GM21528 (cell line): ENCODE data around the gene ZNF318.
"Not testable (repeated sequence)": the region's sequence is repeated elsewhere in the genome, so short reads cannot be mapped to it uniquely, and the experiment has no call there.

Experiments
- ATAC-seq: cut with Tn5 transposase; IDR thresholded peaks from one replicate; pipeline ENCODE4 v1.9.1; 2021; ENCODE audit warnings: mild to moderate bottlenecking, moderate library complexity; ENCODE audit not compliant: unreplicated experiment, low FRiP score

Gene ZNF318

DNA sequence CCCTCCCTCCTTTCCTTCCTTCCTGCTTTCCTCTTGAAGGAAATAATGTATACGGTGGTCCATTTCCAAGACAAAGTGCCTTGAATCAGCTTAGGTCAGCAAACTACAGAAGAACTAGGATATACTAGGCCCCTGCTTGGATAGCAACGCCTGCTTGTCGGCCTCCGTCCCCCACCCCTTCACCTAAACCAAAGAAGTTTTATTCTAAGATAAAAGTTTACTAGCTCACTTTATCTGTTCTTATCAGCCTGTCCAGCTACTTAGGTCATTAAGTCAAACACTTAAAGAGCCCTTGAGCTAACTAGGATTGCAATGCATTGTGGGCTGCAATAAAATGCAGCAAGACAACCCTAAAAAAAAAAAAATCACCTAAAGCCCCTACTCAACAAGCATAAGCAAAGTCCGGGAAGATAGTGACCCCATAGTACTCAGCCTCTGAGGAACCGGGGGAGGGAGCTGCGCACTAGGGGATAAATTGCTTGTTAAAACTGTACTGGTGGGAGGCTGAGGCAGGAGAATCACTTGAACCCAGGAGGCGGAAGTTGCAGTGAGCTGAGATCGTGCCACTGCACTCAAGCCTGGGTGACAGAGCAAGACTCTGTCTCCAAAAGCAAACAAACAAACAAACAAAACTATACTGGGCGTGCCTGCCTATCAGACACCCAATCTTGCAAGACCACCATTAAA, 21.4 kb upstream of the ZNF318 start:
- not testable (repeated sequence) for ATAC-seq

DNA sequence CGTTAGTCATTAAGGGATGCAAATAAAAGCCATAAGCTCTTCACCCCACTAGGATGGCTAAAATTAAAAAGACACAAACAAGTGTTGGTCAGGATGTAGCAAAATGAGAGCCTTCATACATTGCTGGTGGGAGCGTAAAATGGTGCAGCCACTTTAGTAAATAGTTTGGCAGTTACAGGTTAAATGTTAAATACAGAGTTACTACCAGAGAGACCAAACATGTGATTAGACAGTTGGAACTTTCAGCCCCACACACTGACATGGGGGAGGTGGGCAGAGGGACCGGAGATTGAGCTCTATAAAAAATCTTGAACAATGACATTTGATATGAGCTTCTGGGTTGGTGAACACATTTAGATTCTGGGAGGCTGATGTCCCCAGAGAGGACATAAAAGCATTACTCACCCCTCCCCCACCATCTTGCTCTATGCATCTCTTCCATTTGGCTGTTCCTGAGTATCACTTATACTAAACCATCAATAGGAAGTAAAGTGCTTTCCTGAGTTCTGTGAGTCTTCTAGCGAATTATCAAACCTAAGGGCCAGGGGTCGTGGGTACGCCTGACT, 20.4 kb upstream of the ZNF318 start:
- no peak for ATAC-seq

DNA sequence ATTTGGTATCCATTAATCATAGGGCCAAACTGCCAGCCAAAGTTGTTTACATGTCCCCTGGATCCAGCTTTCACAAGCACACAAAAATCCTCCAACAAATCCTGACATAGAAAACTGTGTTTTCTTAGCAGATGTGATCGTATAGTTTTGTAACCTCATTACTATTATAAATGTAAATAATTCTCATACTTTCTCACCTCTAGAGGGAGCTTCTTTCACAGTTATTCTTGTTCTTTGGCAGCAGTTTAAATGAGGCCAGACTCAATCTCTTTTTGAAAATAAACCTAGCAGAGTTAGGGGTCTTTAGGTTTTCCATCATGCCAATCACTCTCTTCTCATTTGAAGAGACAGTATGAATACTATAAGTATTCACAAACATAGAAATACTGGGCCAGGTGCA, 17.0 kb upstream of the ZNF318 start:
- ATAC-seq, result no peak

GRCh38 chr6:43383021-43383667, 13.7 kb upstream of the ZNF318 start:
- ATAC-seq, result peak; percentile 38

- not testable (repeated sequence) for ATAC-seq
These were observed 11.4 kb upstream of the ZNF318 start for GRCh38 chr6:43380858-43381257.

- ATAC-seq, result no peak
These were observed 9.2 kb upstream of the ZNF318 start for GRCh38 chr6:43378631-43379030.

DNA sequence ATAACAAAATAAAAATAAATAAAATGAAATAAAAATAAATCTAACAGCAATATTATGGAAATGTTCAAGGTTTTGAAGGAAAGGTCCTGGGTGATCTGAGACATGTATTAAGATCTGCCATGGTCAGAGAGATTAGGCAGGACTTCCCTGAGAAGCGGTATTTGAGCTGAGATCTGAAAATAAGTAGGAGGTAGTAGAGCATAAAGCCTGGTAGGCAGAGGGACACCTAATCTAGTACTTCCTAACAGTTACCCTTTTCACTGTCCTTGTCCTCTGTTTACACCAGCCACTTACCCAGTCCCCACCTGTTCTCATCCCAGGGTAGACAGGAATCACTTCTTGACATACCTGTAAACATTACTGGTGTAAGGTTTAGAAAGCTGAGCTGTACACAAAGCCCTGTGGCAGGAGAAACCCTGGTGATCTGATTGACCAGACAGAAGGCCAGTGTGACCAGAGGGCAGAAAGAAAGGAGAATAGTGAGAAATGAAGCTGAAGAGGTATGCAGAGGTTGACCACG, 8.3 kb upstream of the ZNF318 start:
- ATAC-seq, result no peak

DNA sequence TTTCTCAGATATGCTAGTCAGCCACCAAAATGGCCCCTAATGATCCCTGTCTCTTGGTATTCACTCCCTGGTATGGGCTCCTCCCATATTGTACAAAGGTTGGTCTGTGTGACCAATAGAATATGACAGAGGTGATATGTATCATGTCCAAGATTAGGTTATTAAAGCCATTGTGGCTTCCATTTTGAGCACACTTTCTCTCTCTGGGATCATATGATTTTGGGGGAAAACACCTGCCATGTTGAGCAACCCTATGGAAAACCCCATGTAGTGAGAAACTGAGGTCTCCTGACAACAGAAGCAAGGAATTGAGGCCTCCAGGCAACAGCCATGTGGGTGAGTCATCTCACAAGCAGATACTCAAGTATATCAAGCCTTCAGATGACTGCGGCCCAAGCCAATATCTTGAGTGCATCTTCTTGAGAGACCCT, 7.1 kb upstream of the ZNF318 start:
- ATAC-seq, result no peak

- no peak for ATAC-seq
These were observed 6.2 kb upstream of the ZNF318 start for GRCh38 chr6:43375693-43376092.

GRCh38 chr6:43373252-43373875, 3.9 kb upstream of the ZNF318 start:
- ATAC-seq, result no peak

DNA sequence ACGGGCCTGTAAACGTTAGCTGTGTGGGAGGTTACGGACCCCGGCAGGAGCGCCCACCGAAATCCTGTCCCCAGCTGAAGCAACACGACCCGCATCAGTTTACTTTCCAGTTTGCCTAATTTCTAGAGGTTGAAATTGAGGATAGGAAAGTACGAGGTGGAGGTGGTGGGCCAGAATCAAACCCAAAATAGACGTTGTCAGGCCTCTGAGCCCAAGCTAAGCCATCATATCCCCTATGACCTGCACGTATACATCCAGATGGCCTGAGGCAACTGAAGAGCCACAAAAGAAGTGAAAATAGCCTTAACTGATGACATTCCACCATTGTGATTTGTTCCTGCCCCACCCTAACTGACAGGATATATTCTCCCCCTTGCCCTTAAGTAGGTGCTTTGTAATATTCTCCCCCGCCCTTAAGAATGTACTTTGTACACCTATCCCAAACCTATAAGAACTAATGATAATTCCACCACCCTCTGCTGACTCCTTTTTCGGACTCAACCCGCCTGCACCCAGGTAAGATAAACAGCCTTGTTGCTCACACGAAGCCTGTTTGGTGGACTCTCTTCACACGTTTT, 645 bp upstream of the ZNF318 start:
- ATAC-seq, result peak; percentile 5

GRCh38 chr6:43368259-43369160, 937 bp downstream of the ZNF318 start:
- ATAC-seq, result peak; percentile 9

DNA sequence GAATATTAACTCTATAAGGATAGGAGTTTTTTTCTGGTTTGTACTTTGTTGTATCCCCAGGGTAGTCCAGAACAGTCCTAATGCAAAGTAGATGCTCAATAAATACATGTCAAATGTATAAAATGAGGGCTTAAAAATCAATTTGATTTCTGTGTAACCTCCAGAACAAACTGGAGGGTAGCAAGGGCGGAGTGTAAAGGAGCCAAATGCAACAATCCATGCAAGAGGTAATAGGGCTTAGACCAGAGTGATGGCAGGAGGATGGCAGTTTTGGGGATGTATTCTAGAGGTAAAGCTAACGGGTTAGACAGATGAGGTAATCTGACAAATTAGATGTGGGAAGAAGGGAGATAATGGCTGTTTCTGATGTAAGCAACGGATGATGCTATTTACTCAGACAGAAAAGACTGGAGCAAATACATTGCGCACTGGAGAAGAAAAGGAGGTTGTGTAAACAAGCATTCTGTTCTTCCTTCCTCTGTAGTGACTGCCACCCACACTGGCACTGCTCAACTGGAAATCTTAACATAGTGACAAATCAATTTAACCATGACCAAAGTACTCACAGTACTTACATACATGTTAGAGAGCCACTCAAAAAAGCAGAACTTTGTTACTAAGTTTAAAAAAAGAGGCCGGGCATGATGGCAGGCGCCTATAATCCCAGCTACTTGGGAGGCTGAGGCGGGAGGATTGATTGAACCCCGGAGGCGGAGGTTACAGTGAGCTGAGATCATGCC, 2.0 kb downstream of the ZNF318 start:
- ATAC-seq, result no peak

DNA sequence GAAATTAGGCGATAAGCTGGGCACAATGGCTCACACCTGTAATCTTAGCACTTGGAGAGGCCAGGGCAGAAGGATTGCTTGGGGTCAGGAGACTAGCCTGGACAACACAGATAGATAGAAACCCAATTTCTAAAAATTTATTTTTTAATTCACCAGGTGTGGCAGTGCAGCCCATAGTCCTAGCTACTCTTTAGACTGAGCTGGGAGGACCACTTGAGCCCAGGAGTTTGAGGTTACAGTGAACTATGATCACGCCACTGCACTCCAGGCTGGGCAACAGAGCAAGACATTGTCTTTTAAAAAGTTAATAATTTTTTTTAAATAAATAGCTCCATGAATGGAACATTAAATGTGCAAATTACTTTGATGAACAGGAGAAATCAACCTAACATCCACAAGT, 8.2 kb downstream of the ZNF318 start:
- no peak for ATAC-seq

DNA sequence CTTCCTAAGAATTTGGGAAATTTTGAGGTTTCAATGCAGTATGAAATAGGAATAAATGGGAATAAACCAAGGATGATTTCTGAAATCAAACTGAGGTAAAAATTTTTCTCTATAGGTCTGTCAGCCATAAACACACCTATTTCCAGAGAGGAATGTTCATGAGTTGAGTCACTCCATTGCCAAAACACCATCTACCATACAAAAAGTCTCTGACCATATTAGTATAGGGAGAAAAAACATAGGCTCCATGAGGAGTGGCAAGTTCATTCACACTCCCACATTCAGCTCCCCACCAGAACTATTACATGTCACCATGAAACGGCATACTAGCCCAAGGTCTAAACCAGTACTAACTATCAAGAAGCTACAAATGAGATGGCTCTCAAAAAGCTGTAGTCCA, 9.6 kb downstream of the ZNF318 start:
- ATAC-seq, result no peak

GRCh38 chr6:43359381-43359780, 10.1 kb downstream of the ZNF318 start:
- no peak for ATAC-seq

- ATAC-seq, result no peak
These were observed 13.4 kb downstream of the ZNF318 start for GRCh38 chr6:43355862-43356590.

DNA sequence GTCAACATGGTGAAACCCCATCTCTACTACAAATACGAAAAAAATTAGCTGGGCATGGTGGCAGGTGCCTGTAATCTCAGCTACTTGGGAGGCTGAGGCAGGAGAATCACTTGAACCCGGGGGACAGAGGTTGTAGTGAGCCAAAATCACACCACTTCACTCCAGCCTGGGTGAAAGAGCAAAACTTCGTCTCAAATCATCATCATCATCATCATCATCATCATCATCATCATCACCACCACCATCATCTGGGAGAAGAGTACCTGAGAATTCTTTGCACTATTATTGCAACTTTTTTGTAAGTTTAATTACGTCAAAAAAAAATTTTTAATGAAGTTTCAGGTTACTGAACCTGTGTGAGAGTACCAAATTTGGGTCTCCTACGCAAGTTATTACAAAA, 17.5 kb downstream of the ZNF318 start:
- ATAC-seq, result not testable (repeated sequence)

- no peak for ATAC-seq
These were observed 22.0 kb downstream of the ZNF318 start for GRCh38 chr6:43347444-43347843.
